Cortex of kidney (tissue), 1 donor: Measurements from ENCODE around the gene CLN3.
"Not testable (repeated sequence)": the region's sequence is repeated elsewhere in the genome, so short reads cannot be mapped to it uniquely, and the experiment has no call there.

Experiments used
- DNase-seq: peaks from one replicate; lab custom pipeline; 2025; lab: John Stamatoyannopoulos, UW

The CLN3 gene

GRCh38 chr16:28494121-28494851, 2.4 kb upstream of the CLN3 start, which contains the start of gene APOBR:
TSS of gene APOBR (plus strand) at chr16:28494643. CDS start at chr16:28494682, 39 bp downstream.
- DNase-seq = no peak

GRCh38 chr16:28492511-28492910, 637 bp upstream of the CLN3 start:
- DNase-seq = no peak

- DNase-seq = no peak
Measured at GRCh38 chr16:28491230-28491969, 474 bp downstream of the CLN3 start.

- DNase-seq = no peak
Measured at GRCh38 chr16:28486266-28486665, 5.6 kb downstream of the CLN3 start.

- not testable (repeated sequence) for DNase-seq
Measured at GRCh38 chr16:28483361-28483760, 8.5 kb downstream of the CLN3 start.

GRCh38 chr16:28482026-28482425, 9.8 kb downstream of the CLN3 start:
- no peak for DNase-seq

- DNase-seq = no peak
Measured at GRCh38 chr16:28478506-28479180, 13.2 kb downstream of the CLN3 start.

- DNase-seq = no peak
Measured at GRCh38 chr16:28477311-28477920, 14.5 kb downstream of the CLN3 start.

- no peak for DNase-seq
Measured at GRCh38 chr16:28475221-28475620, 16.7 kb downstream of the CLN3 start.

- DNase-seq = no peak
Measured at GRCh38 chr16:28473714-28474265, 18.1 kb downstream of the CLN3 start.

- not testable (repeated sequence) for DNase-seq
Measured at GRCh38 chr16:28447081-28447480, 44.8 kb downstream of the CLN3 start.

GRCh38 chr16:28446388-28446787, 45.5 kb downstream of the CLN3 start:
- DNase-seq = not testable (repeated sequence)

- DNase-seq = not testable (repeated sequence)
Measured at GRCh38 chr16:28443943-28444342, 47.9 kb downstream of the CLN3 start.

- not testable (repeated sequence) for DNase-seq
Measured at GRCh38 chr16:28438899-28439298, 53.0 kb downstream of the CLN3 start.

- not testable (repeated sequence) for DNase-seq
Measured at GRCh38 chr16:28435340-28435739, 56.5 kb downstream of the CLN3 start.
